Endothelial cell of umbilical vein (primary cell): ENCODE data around the gene CPNE5.

Source experiments
- CTCF ChIP-seq, 2 donors: IDR thresholded peaks; 1 replicate in 1 of 2; 2 replicates in 1 of 2; pipeline ENCODE4 v1.5.1; 2011; ENCODE audit warnings: low read length in 2 of 2, mild to moderate bottlenecking in 2 of 2, moderate library complexity in 2 of 2, control low read depth in 1 of 2, inconsistent platforms in 1 of 2, low read depth in 1 of 2; ENCODE audit not compliant: insufficient read depth in 1 of 2; ENCODE audit errors: extremely low read depth in 1 of 2
- EZH2 ChIP-seq: IDR thresholded peaks from 2 replicates; pipeline ENCODE4 v1.6.1; 2012; ENCODE audit warnings: borderline replicate concordance, low read depth, mild to moderate bottlenecking, moderate library complexity, low read length, inconsistent platforms; ENCODE audit not compliant: severe bottlenecking
- FOS ChIP-seq: IDR thresholded peaks from 2 replicates; pipeline ENCODE4 v1.6.1; 2011; ENCODE audit warnings: mild to moderate bottlenecking, low read length, moderate library complexity, borderline replicate concordance; ENCODE audit not compliant: insufficient read depth
- GATA2 ChIP-seq: IDR thresholded peaks from 2 replicates; pipeline ENCODE4 v1.7.0; 2011; ENCODE audit warnings: low read depth, mild to moderate bottlenecking, moderate library complexity, mixed read lengths, low read length; ENCODE audit not compliant: insufficient read length, insufficient read depth
- JUN ChIP-seq: IDR thresholded peaks from 2 replicates; pipeline ENCODE4 v1.6.1; 2011; ENCODE audit warnings: borderline replicate concordance, low read depth; ENCODE audit not compliant: insufficient read length, insufficient read depth
- MAX ChIP-seq: IDR thresholded peaks from 2 replicates; pipeline ENCODE4 v1.6.1; 2011; ENCODE audit not compliant: insufficient read depth, insufficient read length
- MYC ChIP-seq: IDR thresholded peaks from one replicate; pipeline ENCODE4 v1.6.1; 2011; ENCODE audit warnings: mild to moderate bottlenecking, low read depth, low read length
- POLR2A ChIP-seq: IDR thresholded peaks from 2 replicates; pipeline ENCODE4 v1.6.1; 2012; ENCODE audit warnings: low read depth, mild to moderate bottlenecking, control low read depth, low read length
- POLR2AphosphoS5 ChIP-seq: IDR thresholded peaks from 2 replicates; pipeline ENCODE4 v1.6.1; 2012; ENCODE audit warnings: low read depth, mild to moderate bottlenecking, control low read depth, low read length, moderate library complexity; ENCODE audit not compliant: insufficient read depth

DNA sequence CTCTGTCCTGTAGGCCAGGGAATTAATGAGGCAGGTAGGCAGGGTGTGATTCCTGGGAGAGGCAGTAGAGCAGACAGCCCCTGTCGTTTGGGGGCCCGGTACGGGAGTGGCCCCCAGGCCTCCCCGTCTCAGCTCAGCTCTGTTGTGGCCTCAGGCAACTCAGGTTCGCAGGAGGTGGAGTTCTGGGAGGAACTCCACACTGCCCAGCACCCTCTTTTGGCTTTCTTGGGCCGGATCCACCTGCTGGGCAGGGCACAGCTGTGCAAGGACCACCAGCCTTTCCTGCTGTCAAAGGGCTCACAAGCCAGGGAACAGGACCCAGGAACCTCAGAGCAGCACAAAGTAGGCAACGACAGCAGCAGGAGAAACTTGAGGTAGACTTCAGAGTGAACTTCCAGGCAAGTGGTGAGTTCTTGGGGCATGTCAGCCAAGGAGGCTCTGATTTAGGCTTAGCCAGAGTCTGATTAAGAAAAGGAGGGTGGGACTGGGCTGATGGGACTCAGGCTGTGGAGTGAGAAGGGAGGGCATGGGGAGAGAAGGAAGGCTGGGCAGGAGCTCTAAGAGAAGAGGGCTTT lies 104.7 kb downstream of the CPNE5 start:
- no peak for TF ChIP-seq POLR2A
- TF ChIP-seq CTCF (IDR thresholded peaks at IDR 0.05; ENCODE audit: extremely low read depth in 1 of 2, insufficient read depth in 1 of 2, low read depth in 1 of 2, low read length in 2 of 2), result no peak
- no peak for TF ChIP-seq POLR2AphosphoS5
- no peak for TF ChIP-seq EZH2
- no peak for TF ChIP-seq MAX
- TF ChIP-seq JUN, result no peak
- TF ChIP-seq MYC, result no peak
- no peak for TF ChIP-seq GATA2
- TF ChIP-seq FOS, result no peak
